Measurements from ENCODE around the gene OTUD5.

- no peak for TF ChIP-seq CTCF (IDR thresholded peaks at IDR 0.05 in 8 of 11, conservative IDR thresholded peaks at IDR 0.05 in 3 of 11)
- TF ChIP-seq POLR2A (IDR thresholded peaks at IDR 0.05): no peak
- TF ChIP-seq POLR2AphosphoS5 (IDR thresholded peaks at IDR 0.05): no peak
These were observed 41.0 kb upstream of the OTUD5 start for GRCh38 chrX:48998391-48998790.
